SK-N-MC (cell line): ENCODE results near the gene TPRG1.
A peak's percentile ranks its signal among the peaks of the same experiment; 100 is the strongest.

Source experiments
- DNase-seq: peaks from one replicate; pipeline ENCODE4 v3.0.0-alpha.2; 2011; ENCODE audit warnings: low read depth, low spot score
- H3K27ac ChIP-seq: fragments of 200-600 bp; sonication (generic); 2 replicates; pipeline ENCODE4 v1.5.1; 2016; ENCODE audit warnings: mixed run types
- H3K36me3 ChIP-seq: fragments of 200-600 bp; sonication (generic); 2 replicates; pipeline ENCODE4 v1.6.1; 2017; ENCODE audit warnings: antibody characterized with exemption, low read length, mixed read lengths; ENCODE audit not compliant: insufficient read depth
- H3K4me3 ChIP-seq: fragments of 200-600 bp; sonication (generic); 2 replicates; pipeline ENCODE4 v1.5.1; 2016
- H3K9ac ChIP-seq: fragments of 200-600 bp; sonication (generic); 2 replicates; pipeline ENCODE4 v1.8.0; 2017; ENCODE audit warnings: mixed run types, mixed read lengths; ENCODE audit not compliant: insufficient read length
- H3K9me3 ChIP-seq: fragments of 200-600 bp; sonication (generic); 2 replicates; pipeline ENCODE4 v1.6.1; 2017; ENCODE audit warnings: low read depth, mild to moderate bottlenecking, antibody characterized with exemption, low read length, moderate library complexity, mixed read lengths
- EZH2 ChIP-seq: fragments of 200-600 bp; sonication (generic); IDR thresholded peaks from one replicate; pipeline ENCODE4 v1.6.1; 2017; ENCODE audit warnings: antibody characterized with exemption
- FOXP2 ChIP-seq: optimal IDR thresholded peaks from 2 replicates; pipeline ENCODE3; 2011; ENCODE audit warnings: mild to moderate bottlenecking, moderate library complexity; ENCODE audit not compliant: insufficient read depth; ENCODE audit errors: extremely low read length, control extremely low read depth
- POLR2AphosphoS5 ChIP-seq: IDR thresholded peaks from 2 replicates; pipeline ENCODE4 v1.6.1; 2012; ENCODE audit warnings: mild to moderate bottlenecking, low read depth, low read length, borderline replicate concordance

TPRG1 gene

DNA sequence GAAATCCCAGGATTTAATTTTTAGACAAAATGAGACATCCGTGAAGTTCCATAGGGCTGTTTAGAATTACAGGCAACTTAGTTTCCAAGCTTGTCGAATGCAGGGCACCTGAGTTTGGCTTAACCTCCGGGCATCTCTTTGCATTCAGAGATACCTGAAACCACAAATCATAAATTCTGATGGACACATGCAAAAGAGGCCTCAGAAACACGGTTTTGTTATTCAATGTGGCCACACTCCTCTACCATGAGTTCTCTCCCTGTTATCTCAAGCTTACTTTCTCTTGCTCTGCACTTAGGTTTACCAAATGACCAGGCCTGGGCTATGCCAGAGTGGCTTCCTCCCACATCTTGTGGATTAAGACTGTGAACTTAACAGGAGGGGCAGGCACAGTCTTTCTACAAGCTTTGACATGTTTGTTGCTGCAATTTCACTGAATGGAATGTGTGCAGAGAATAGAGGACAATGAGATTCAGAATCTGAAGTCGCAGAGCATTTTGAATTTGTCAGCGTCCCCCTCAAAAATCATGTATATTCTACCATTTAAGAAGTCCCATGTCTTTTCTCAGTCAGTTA is 137.7 kb downstream of the TPRG1 start:
- TF ChIP-seq FOXP2 (no peak), POLR2AphosphoS5 (no peak), EZH2 (no peak)
- H3K9ac ChIP-seq: peak overlapping the region; percentile 68
- H3K9me3 ChIP-seq: no peaks in the 10 kb centered on the region
- no peak for DNase-seq
- 0 out of 2 replicates have a peak, but pooled peaks cover 6% of the 10 kb centered on the region for H3K36me3 ChIP-seq
- peak overlapping the region; percentile 98 for H3K27ac ChIP-seq
- peak overlapping the region; percentile 58 for H3K4me3 ChIP-seq

DNA sequence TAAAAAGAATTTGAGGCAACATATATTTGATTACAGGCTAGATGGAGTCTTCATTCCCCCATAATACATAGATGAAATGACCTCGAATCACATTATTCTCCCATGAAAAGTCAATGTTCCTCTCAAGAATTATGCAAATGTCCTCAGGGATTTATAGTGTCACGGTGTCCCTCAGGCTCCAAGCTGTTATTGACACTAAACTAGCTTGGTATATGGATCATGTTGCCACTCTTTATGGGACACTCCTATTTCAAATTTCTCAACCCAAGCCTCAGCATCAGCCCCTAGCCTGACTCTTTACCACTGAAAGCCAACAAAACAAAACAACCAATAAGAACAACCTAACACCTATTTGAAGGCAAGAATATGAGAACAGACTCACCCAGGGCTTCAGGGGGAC is 139.8 kb downstream of the TPRG1 start:
- 0 out of 2 replicates have a peak, but pooled peaks cover 6% of the 10 kb centered on the region for H3K36me3 ChIP-seq
- H3K9ac ChIP-seq: no peak overlapping the region
- no peak for DNase-seq
- TF ChIP-seq POLR2AphosphoS5 (no peak), FOXP2 (no peak), EZH2 (no peak)
- peak overlapping the region; percentile 70 for H3K27ac ChIP-seq
- H3K4me3 ChIP-seq: peak overlapping the region; percentile 15; the same call in 1 of the 2 replicates
- H3K9me3 ChIP-seq: no peaks in the 10 kb centered on the region

DNA sequence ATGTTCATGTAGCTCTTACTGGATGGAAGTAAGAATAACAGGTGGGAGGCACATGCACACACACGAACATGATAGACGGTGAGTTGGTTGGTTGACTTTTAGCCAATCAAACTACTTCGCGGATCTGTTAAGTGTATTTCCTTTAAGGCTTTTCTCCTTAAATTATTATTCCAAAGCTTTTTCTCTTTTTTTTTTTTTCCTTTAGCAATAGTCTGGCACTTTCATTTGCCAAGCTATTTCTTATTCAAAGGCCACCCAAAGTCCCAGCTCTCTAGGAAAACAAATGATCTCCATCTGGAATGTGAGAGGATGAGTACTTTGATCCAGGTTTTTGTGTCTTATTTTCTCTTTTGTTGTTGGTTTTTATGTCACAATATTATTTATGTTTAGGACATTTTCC is 141.1 kb downstream of the TPRG1 start:
- H3K4me3 ChIP-seq: no peak overlapping the region
- no peak overlapping the region for H3K9ac ChIP-seq
- no peak for TF ChIP-seq EZH2
- no peak for TF ChIP-seq FOXP2
- no peak for TF ChIP-seq POLR2AphosphoS5
- peak overlapping the region; percentile 13; the same call in 1 of the 2 replicates for H3K27ac ChIP-seq
- 0 out of 2 replicates have a peak, but pooled peaks cover 6% of the 10 kb centered on the region for H3K36me3 ChIP-seq
- DNase-seq: no peak
- H3K9me3 ChIP-seq: no peaks in the 10 kb centered on the region

DNA sequence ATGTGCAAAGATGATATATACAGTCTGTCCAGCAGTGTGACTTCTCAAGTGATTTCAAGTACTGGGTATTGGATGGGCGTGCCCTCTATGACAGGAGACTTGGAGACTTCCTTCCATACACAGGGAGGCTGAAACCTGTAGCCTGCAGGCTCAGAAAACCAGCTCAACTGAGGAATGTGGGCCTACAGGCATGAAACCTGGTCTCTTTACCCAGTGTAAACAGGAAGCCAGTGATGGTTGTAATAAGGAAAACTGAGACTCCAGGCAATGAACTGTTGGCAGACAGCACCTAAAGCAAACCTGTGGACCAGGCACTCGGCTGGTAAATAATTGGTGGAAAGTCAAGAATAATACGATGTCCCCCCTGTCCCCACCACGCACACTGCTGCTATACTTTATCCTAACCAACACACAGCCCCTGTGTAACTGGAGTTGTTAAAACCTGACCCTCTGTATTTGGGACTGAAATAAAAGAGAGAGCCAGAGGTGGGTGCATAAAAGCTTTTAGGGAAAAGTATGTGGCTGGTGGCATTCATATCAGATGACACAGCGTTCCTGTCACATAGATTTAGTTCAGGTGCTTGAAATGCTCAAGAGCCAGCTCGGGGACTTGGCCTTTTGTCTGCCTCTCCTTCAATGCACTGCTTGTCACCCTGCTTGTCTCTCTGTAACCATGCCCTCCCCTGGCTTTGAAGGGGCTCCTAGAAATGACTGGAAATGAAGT is 144.7 kb downstream of the TPRG1 start:
- Histone ChIP-seq H3K9me3 (no peaks in the 10 kb centered on the region; the same call in 1 of the 2 replicates), H3K9ac (peak overlapping the region; percentile 29), H3K27ac (peak overlapping the region; percentile 93), H3K4me3 (peak overlapping the region; percentile 14), H3K36me3 (peaks cover 14% of the 10 kb centered on the region; the same call in 1 of the 2 replicates)
- no peak for DNase-seq
- TF ChIP-seq FOXP2: peak; percentile 65
- TF ChIP-seq EZH2: no peak

DNA sequence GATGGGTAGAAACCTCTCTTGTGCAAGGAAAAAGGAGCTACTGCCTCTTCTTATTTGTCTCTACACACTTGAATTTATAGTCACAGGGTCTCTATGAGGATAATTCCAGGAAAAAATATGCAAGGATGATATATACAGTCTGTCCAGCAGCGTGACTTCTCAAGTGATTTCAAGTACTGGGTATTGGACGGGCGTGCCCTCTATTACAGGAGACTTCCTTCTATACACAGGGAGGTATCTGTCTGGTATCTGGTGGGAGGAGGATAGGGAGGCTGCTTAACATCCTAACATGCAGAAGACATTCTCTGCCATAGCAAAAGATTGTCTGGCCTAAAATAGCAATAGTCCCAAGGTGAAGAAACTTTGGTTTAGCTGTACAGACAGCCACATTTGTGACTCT is 146.1 kb downstream of the TPRG1 start:
- no peak overlapping the region for H3K4me3 ChIP-seq
- H3K9ac ChIP-seq: no peak overlapping the region
- H3K9me3 ChIP-seq: no peaks in the 10 kb centered on the region; the same call in 1 of the 2 replicates
- DNase-seq: no peak
- TF ChIP-seq EZH2 (no peak), POLR2AphosphoS5 (no peak), FOXP2 (no peak)
- H3K27ac ChIP-seq: peak overlapping the region; percentile 13; the same call in 1 of the 2 replicates
- peaks cover 18% of the 10 kb centered on the region; the same call in 1 of the 2 replicates for H3K36me3 ChIP-seq

DNA sequence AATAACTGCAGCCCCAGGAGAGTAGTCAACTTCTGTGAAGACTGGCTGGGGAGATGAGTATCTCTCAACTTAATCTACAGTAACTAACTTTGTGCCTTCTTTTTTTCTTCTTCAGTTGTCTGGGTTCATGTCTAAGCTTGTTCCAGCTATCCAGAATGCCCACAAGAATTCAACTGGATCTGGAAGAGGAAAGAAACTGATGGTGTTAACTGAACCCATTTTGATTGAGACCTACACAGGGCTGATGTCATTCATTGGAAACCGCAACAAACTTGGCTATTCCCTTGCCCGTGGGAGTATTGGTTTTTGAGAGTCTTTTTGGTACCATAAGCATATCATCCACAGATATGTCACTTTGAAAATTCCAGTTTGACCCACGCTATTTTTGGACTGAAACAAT is 148.7 kb downstream of the TPRG1 start:
- peaks cover 12% of the 10 kb centered on the region; the same call in 1 of the 2 replicates for H3K36me3 ChIP-seq
- DNase-seq: no peak
- H3K9me3 ChIP-seq: no peaks in the 10 kb centered on the region; the same call in 1 of the 2 replicates
- no peak overlapping the region for H3K27ac ChIP-seq
- TF ChIP-seq FOXP2 (no peak), EZH2 (no peak), POLR2AphosphoS5 (no peak)
- no peak overlapping the region for H3K9ac ChIP-seq
- H3K4me3 ChIP-seq: no peak overlapping the region

DNA sequence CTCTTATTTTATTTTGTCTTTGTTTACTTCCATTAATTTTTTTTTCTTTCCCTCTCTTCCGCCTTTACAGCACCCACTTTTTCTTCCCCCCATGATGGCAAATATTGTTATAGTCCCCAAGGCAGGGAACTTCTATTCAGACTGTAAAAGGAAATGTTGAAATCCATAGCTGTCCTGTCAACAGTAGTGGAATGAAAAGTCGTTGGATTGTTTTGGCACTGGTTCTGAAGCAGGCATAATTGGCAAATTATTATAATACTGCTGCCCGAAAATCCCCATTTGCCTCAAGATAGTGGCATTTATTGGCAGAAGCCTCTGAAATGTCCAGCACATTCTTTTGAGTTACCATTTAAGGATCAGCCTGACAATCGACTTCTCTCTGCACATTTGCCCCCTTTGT is 150.6 kb downstream of the TPRG1 start:
- Histone ChIP-seq H3K36me3 (peaks cover 12% of the 10 kb centered on the region; the same call in 1 of the 2 replicates), H3K9ac (no peak overlapping the region), H3K4me3 (no peak overlapping the region), H3K27ac (peak overlapping the region; percentile 22), H3K9me3 (no peaks in the 10 kb centered on the region; the same call in 1 of the 2 replicates)
- no peak for TF ChIP-seq POLR2AphosphoS5
- TF ChIP-seq FOXP2: no peak
- TF ChIP-seq EZH2: no peak
- DNase-seq: no peak

DNA sequence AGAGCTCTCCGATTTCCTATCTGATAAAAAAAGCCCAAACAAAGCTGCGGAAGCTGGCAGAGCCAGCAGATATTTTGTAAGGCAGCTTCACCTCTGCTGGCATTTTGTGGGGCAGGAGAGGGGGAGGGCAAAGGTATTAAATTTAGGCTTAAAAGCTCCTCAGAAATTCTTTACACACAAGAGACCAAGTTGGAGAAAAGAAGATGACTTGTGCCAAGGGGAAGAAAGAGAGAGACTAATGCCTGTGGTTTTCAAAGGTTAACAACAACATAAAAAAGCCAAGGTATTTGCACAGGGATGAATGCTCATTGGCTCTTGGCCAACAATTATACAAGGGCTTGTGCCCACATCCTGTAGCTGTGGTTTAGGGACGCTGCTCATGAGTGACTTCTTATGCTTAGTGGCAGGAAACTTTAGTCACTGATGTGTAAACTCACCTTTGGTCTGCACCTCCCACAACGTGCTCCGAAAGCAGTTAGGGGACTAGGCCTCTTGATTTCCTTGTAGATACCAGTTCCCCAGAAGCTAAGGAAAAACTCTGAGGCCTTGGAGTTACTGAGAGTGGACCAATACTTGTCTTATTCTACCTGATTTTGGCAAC is 152.9 kb downstream of the TPRG1 start:
- no peak for DNase-seq
- H3K27ac ChIP-seq: peak overlapping the region; percentile 37
- 0 out of 2 replicates have a peak overlapping the region, but pooled peaks have one; percentile 6 for H3K4me3 ChIP-seq
- TF ChIP-seq FOXP2 (peak; percentile 39), POLR2AphosphoS5 (peak; percentile 53; the same call in 1 of the 2 replicates), EZH2 (no peak)
- peaks cover 12% of the 10 kb centered on the region; the same call in 1 of the 2 replicates for H3K36me3 ChIP-seq
- peak overlapping the region; percentile 20 for H3K9ac ChIP-seq
- no peaks in the 10 kb centered on the region; the same call in 1 of the 2 replicates for H3K9me3 ChIP-seq
